Measurements from ENCODE around the gene LAMB1.
"Not testable (repeated sequence)": the region's sequence is repeated elsewhere in the genome, so short reads cannot be mapped to it uniquely, and the experiment has no call there.

The LAMB1 gene

DNA sequence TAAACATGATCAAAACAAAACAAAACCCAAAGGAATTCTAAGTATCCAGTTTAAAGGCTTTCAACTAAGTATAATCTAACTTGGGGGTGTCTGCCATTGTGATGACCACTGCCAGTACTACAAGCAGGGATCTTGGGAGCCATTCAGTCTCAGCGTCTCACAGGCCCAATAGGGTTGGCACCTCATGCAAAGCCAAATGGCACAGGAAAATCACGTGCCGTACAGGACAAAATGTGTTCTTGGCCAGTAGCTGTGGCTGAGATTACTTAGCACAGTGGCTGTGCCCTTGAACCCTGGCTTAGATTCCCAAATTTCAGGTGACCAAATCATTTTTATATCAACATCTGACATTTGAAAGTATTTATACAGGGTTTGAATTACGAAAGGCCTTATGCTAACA, 62.0 kb downstream of the LAMB1 start:
- DNase-seq: no peak

DNA sequence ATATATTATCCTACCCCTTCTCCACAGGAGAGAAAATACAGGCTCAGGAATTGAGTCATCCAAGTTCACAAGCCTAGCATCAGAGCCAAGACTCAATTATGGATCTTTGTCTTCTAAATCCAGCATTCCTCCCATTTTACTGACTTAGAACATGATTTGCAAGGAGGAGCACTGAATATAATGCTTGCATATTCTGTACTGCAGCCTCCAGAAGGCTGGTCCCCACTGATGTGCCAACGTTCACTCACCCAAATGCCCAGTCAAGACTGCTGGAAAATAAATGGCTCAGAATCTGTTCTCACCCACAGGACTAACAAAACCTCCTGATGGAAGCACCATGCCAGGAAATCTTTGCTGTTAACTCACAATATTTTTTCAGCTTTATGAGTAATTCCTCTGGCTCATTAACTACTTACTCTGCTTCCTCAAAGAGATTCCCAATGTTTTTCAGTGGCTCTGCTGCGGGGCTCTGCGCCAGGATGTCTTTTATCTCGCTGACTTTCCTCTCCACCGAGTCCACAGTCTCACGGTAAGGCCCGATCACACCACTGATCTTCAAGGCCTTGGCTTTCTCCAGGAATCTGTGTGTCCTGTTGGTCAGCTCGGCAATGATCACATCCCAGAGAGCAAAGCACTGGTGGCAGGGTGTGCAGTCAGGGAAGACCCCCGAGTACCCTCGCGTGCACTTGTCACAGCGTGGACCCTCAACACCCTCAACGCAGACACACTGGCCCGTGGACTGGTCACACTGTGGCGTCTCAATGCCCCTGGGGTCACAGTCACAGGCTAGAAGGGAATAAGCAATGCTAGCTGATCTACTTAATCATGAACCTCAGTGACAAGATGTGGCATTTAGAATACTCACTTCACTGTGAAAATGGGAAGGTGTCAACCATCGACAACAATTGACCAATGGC, 63.1 kb downstream of the LAMB1 start:
- no peak for DNase-seq

- no peak for DNase-seq
Measured at GRCh38 chr7:107938456-107939250, 64.3 kb downstream of the LAMB1 start.

- no peak for DNase-seq
Measured at GRCh38 chr7:107937531-107937930, 65.4 kb downstream of the LAMB1 start.

DNA sequence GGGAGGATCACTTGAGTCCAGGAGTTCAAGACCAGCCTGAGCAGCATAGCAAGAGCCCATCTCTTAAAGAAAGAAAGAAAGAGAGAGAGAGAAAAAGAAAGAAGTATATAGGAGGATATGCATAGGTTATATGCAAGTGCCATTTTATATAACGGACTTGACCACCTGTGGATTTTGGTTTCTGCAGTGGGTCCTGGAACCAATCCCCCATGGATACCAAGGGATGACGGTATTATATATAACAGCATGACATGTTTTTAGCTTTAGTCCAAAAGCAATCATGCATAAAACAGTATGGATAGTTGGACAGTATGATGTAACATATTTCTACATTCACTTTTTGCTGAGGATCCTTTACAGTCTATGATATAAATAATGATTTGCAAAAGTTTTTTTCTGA, 66.6 kb downstream of the LAMB1 start:
- no peak for DNase-seq

- DNase-seq: no peak
Measured at GRCh38 chr7:107934991-107935770, 67.8 kb downstream of the LAMB1 start.

GRCh38 chr7:107933386-107934013, 69.5 kb downstream of the LAMB1 start:
- no peak for DNase-seq

- DNase-seq: no peak
Measured at GRCh38 chr7:107932805-107933204, 70.2 kb downstream of the LAMB1 start.

DNA sequence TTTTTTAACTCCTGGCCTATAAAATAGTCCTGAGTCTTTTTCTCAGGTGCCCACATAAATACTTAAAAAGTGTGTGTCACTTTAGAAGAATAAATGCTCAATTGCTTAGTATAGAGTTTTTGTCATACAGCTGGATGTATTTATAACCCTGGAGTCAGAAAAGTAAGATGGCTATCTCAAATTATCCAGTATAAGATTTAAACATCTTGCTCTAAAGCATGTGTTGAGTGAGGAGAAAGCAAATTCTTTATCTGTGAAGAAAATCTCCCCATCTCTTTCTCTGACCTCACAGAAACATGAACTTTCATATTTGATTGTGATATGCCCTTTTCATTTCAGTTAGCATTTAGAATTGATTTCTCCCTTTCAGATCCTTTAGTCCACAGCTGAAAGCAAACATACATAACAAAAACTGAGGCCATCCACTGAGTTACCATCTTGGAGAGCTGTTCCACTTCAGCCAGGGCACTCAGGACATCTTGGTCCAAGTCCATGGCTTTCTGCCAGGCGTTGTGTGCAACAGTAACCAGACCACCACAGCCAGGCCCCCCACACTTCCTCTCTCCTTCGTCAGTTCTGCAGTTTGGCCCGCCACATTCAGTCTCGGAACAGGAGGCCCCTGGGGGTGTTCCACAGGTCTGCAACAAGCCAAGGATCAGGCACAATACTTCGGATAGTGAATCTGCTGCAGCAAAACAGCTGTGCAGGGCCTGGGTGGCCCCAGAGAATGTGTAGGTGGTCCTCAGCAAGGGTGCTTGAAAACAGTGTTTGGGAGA, 71.0 kb downstream of the LAMB1 start:
- no peak for DNase-seq

- DNase-seq: no peak
Measured at GRCh38 chr7:107926481-107926880, 76.5 kb downstream of the LAMB1 start.

DNA sequence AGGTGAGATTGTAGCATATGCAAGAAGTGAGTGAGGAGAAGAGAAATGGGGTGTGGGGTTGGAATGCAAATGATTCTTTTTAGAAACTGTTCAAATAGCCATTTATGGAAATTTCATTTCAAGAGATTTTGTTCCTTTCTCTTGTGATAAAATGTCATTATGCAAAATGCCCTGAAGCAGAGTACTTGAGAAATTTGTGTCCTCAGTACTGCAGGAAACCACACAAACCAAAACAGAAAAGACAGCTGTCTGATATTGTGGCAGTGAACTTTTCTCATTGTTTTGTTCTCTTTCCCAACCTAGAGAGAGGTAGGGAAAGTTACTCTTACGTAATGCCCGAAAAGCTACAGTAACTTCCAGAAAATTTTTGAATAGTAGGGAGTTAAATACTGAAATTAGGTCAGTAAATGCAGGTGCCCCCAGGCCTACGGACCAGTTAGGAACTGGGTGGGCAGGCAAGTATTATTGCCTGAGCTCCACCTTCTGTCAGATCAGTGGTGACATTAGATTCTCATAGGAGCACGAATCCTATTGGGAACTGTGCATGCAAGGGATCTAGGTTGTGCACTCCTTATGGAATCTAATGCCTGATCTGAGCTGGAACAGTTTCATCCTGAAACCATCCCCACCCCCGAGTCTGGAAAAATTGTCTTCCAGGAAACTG, 78.0 kb downstream of the LAMB1 start:
- no peak for DNase-seq

DNA sequence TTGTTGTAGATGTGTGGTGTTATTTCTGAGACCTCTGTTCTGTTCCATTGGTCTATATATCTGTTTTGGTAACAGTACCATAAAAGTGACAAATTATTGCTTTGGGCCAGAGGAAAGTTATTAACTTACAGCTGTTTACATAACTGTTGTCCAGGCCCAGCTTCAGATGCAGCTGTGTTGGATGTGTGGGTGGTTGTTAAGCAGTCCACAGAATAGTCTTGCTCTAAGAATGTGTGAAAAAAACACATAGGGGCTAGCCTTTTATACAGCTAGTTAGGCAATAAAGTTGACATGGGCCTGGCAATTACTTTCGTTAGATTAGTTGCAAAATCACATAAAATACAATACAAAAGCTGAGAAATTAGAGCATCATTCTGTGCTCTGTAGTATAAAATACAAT, 80.1 kb downstream of the LAMB1 start:
- DNase-seq: no peak

DNA sequence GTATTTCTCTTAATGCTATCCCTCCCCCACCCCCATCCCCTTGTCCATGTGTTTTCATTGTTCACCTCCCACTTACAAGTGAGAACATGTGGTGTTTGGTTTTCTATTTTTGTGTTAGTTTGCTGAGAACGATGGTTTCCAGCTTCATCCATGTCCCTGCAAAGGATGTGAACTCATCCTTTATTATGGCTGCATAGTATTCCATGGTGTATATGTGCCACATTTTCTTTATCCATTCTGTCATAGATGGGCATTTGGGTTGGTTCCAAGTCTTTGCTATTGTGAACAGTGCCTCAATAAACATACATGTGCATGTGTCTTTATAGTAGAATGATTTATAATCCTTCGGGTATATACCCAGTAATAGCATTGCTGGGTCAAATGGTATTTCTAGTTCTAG, 81.1 kb downstream of the LAMB1 start:
- DNase-seq: not testable (repeated sequence)

GRCh38 chr7:107920048-107920772, 82.8 kb downstream of the LAMB1 start:
- no peak for DNase-seq

DNA sequence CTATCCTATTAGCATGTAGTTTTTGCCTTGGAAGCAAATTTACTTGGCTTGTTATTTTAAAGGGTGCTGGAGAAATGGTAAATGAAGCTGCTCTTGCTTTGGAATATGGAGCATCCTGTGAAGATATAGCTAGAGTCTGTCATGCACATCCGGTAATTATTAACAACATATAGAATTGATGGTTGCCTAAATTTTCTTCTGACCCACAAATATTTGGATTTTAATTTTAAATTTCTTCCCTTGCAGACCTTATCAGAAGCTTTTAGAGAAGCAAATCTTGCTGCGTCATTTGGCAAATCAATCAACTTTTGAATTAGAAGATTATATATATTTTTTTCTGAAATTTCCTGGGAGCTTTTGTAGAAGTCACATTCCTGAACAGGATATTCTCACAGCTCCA, 84.0 kb downstream of the LAMB1 start:
- no peak for DNase-seq

DNA sequence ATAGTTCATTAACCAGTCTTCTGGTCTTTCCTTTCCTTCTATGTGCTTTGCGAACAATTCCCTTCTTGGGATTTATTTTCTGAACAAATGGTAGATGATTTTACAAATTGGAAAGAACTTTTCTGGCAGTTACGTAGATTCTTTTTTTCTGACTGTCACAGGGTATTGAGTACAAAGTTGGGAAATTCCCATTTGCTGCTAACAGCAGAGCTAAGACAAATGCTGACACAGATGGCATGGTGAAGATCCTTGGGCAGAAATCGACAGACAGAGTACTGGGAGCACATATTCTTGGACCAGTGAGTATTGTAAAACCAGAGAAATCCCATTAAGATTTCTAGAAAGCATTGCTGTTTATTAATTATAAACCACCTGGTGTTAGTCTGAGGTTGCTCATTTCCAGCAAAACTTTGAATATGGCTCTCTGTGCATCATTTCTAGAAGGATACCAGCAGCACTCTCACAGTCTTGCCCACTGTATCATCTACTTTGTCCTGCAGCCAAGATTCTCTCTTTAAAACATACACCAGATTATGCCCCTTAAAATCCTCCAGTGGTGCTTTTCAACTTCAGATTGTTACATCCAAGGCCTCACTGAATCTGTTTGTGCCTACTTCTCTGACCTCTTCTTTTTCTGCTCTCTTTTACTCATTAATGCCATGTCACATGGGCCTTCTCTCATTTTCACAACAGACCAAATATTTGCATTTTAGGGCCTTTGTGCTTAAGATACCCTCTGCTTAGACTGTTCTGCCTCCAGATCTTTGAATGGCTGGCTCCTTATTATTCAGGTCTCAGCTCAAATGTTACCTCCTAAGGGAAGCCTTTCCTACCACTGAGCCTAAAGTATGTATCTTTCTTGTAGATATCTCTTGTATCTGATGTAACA, 85.0 kb downstream of the LAMB1 start:
- no peak for DNase-seq

DNA sequence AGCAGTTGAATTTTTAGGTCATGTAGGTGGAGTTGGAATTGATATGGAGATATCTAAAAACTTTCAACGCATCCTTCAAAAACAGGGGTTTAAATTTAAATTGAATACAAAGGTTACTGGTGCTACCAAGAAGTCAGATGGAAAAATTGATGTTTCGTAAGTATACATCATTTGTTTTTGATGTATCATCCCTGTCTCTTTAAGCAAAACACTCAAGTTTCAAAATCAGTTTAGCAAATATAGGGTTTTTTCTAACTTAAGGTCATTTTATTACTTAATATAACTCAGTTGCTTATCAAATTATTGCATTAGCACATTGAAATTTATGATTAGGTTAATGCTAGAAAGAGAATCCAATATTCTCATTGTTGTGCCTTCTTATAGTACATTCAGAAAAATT, 87.4 kb downstream of the LAMB1 start:
- no peak for DNase-seq

DNA sequence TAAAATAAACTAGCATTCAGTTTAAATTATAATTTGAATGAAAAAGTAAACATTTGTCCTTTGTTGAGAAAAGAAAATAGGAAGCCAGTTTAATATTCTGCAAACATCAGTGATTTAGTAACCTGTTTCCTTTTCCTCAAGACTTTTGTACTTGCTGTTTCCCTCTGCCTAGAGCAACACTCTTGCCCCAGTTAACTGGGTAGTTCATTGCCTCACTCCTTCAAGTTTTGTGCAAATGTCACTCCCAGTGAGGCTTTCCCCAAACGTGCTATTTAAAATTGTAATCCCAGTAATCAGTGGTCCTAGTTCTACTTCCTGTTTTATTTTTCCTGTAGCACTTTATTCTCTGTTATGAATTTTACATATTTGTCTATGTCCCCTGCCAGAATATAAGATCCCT, 88.1 kb downstream of the LAMB1 start:
- no peak for DNase-seq

DNA sequence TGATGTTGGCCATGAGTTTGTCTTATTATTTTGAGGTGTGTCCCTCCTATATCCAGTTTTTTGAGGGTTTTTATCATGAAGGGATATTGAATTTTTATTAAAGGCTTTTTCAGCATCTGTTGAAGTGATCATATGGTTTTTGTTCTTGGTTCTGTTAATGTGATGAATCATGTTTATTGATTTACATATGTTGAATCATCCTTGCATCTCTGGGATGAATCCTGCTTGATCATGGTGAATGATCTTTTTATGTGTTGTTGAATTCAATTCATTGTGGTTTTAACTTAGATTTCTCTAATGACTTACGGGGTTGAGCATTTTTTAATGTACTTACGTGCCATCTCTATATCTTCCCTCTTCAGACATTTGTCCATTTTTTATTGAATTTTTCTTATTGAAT, 89.1 kb downstream of the LAMB1 start:
- DNase-seq: no peak

- no peak for DNase-seq
Measured at GRCh38 chr7:107911981-107912380, 91.0 kb downstream of the LAMB1 start.
